ENCODE data around the gene WDR59.

DNA sequence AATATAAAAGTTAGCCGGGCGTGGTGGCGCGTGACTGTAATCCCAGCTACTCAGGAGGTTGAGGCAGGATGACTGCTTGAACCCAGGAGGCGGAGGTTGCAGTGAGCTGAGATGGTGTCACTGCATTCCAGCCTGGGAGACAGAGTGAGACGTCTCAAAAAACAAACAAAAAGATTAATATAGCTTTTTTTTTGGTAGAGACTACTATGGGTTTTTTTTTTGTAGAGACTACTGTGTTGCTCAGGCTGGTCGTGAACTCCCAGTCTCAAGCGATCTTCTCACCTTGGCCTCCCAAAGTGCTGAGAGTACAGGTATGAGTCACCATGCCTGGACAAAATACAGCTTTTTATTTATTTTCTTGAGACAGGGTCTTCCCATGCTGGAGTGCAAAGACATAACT, 34.1 kb upstream of the WDR59 start:
- TF ChIP-seq, protein P1, sequence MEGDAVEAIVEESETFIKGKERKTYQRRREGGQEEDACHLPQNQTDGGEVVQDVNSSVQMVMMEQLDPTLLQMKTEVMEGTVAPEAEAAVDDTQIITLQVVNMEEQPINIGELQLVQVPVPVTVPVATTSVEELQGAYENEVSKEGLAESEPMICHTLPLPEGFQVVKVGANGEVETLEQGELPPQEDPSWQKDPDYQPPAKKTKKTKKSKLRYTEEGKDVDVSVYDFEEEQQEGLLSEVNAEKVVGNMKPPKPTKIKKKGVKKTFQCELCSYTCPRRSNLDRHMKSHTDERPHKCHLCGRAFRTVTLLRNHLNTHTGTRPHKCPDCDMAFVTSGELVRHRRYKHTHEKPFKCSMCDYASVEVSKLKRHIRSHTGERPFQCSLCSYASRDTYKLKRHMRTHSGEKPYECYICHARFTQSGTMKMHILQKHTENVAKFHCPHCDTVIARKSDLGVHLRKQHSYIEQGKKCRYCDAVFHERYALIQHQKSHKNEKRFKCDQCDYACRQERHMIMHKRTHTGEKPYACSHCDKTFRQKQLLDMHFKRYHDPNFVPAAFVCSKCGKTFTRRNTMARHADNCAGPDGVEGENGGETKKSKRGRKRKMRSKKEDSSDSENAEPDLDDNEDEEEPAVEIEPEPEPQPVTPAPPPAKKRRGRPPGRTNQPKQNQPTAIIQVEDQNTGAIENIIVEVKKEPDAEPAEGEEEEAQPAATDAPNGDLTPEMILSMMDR (IDR thresholded peaks at IDR 0.05): no peak
- no peak for TF ChIP-seq EZH2 (IDR thresholded peaks at IDR 0.05; ENCODE audit: borderline replicate concordance, insufficient read depth, low read depth, low read length, poor library complexity, severe bottlenecking)
